ENCODE data around the gene OR52B2.
"Not testable (repeated sequence)": the region's sequence is repeated elsewhere in the genome, so short reads cannot be mapped to it uniquely, and the experiment has no call there.

Gene OR52B2

DNA sequence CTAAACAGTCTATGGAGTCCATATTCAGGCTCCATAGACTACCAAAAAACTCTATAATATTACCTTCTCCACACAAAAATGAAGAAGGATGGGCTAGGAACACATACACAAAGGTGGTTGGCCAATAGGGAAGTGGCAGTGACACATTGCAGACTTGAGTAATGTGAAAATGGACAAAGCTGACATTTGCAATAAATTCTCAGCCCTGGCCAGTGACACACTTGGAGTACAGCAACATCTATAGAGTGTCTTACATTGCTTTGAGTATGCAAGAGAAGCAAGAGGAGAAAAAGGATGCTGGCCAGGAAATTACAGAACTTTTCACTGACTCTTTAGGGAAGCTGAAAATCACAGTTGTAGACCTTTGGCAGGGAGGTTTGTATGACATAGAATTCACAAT is 21.6 kb upstream of the OR52B2 start:
- ChIA-PET POLR2A (no interaction called here), CTCF (interaction anchor here (0.9 to 1.3 kb wide), 2 partner anchors 9 to 15 kb away, joined by 3 read pairs; no protein-coding TSS in a partner anchor)
- no peak for DNase-seq (ENCODE audit: extremely low spot score)
- TF ChIP-seq, protein P1, sequence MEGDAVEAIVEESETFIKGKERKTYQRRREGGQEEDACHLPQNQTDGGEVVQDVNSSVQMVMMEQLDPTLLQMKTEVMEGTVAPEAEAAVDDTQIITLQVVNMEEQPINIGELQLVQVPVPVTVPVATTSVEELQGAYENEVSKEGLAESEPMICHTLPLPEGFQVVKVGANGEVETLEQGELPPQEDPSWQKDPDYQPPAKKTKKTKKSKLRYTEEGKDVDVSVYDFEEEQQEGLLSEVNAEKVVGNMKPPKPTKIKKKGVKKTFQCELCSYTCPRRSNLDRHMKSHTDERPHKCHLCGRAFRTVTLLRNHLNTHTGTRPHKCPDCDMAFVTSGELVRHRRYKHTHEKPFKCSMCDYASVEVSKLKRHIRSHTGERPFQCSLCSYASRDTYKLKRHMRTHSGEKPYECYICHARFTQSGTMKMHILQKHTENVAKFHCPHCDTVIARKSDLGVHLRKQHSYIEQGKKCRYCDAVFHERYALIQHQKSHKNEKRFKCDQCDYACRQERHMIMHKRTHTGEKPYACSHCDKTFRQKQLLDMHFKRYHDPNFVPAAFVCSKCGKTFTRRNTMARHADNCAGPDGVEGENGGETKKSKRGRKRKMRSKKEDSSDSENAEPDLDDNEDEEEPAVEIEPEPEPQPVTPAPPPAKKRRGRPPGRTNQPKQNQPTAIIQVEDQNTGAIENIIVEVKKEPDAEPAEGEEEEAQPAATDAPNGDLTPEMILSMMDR (IDR thresholded peaks at IDR 0.05; ENCODE audit: control extremely low read depth, extremely low read depth, low read depth, missing control alignments): no peak

DNA sequence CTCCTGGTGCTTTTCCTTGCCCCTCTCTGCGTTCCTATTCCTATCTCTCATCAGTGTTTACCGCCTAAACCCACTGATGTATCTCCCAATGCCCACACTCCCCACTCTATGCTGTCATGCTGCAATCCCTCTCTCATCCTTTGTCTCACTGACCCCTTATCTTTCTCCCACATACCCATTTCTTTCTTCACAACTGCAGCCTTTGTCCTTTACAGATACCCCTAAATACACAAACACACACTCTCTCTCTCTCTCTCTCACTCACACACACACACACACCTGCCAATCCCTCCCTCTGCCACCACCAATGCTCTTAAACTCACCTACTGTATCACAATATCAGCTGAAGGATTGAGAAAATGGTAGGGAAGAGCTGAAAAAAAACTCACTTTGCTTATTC is 5.3 kb upstream of the OR52B2 start:
- POLR2A ChIA-PET: no interaction called here
- TF ChIP-seq, protein P1 (IDR thresholded peaks at IDR 0.05; ENCODE audit: control extremely low read depth, extremely low read depth, low read depth, missing control alignments): no peak
- CTCF ChIA-PET: interaction anchor here (1.0 to 1.5 kb wide), 2 partner anchors 11 to 76 kb away, joined by 3 read pairs; no protein-coding TSS in a partner anchor
- no peak for DNase-seq (ENCODE audit: extremely low spot score)

DNA sequence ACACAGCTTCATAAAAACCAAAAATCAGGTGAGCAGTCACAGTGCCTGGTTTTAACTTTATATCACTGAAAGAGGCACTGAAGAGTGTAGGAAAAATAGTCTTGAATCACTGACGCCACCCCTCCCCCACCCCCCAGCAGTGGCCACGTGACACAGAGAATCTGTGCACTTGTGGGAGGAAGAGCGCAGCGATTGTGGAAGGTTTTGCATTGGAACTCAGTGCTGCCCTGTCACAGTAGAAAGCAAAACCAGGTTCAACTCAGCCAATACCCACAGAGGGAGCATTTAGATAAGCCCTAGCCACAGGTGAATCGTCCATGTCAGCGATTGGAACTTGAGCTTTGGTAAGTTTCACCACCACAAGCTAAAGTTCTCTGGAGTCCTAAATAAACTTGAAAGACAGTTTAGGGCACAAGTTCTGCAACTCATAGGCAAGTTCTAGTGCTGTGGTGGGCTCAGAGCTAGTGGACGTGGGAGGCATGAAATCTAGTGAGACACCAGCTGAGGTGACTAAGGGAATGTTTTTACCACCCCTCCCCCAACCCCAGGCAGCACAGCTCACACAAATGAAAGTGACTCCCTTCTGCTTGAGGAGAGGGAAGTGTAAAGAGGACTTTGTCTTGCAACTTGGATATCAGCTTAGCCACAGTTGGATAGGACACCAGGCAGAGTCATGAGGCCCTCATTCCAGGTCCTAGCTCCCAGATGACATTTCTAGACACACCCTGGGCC is 13.3 kb downstream of the OR52B2 start:
- ChIA-PET POLR2A (no interaction called here), CTCF (interaction anchor here (1.1 to 2.0 kb wide), 3 partner anchors 9 to 58 kb away, joined by 3 to 7 read pairs (median 3); no protein-coding TSS in a partner anchor)
- DNase-seq (ENCODE audit: extremely low spot score): no peak
- TF ChIP-seq, protein P1 (IDR thresholded peaks at IDR 0.05; ENCODE audit: control extremely low read depth, extremely low read depth, low read depth, missing control alignments): no peak

DNA sequence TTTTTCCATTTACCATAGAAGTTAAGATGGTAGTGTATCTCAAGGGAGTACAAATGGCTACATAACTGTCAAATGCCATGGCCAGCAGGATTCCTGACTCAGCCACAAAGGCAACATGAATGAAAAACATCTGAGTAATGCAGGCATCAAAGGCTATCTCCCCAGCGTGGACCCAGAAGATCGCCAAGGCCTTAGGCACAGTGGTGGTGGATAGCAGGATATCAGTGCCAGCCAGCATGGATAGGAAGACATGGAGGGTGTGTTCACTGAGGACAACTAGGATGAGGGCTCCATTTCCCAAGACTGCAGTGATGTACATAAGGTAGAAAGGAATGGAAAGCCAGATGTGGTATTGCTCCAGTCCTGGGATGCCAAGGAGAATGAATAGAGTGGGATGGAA is 18.0 kb downstream of the OR52B2 start:
- POLR2A ChIA-PET: no interaction called here
- CTCF ChIA-PET: no interaction called here
- no peak for DNase-seq (ENCODE audit: extremely low spot score)
- TF ChIP-seq, protein P1 (IDR thresholded peaks at IDR 0.05; ENCODE audit: control extremely low read depth, extremely low read depth, low read depth, missing control alignments): no peak

DNA sequence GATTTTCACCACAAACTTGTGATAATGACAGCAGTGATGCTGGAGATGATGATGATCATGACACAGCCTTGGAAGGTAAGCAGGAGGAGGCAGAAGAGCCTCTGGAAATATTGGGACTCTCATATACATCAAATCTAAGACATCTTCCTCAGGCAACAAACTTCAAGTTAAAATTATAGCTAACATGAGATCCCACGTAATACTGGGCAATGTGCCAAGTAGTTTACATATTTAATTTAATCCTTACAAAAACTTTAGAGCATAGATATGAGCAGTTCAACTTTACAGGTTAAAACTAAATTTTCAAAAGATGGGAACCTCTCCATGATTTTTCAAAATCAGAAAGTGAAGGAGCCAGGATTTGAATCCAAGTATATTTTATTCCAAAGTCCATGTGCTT is 19.0 kb downstream of the OR52B2 start:
- CTCF ChIA-PET: interaction anchor here (1.3 kb wide), 1 partner anchor 23 kb away, joined by 3 read pairs; no protein-coding TSS in a partner anchor
- POLR2A ChIA-PET: no interaction called here

DNA sequence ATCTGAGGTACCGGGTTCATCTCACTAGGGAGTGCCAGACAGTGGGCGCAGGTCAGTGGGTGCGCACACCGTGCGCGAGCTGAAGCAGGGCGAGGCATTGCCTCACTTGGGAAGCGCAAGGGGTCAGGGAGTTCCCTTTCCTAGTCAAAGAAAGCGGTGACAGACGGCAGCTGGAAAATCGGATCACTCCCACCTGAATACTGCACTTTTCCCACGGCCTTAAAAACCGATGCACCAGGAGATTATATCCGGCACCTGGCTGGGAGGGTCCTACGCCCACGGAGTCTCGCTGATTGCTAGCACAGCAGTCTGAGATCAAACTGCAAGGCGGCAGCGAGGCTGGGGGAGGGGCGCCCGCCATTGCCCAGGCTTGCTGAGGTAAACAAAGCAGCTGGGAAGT is 26.4 kb downstream of the OR52B2 start:
- POLR2A ChIA-PET; DNase-seq (ENCODE audit: extremely low spot score); CTCF ChIA-PET: not testable (repeated sequence)

More for the DNA sequence above, 19.0 kb downstream of the OR52B2 start:
- DNase-seq (ENCODE audit: extremely low spot score): no peak
- TF ChIP-seq, protein P1 (IDR thresholded peaks at IDR 0.05; ENCODE audit: control extremely low read depth, extremely low read depth, low read depth, missing control alignments): no peak

DNA sequence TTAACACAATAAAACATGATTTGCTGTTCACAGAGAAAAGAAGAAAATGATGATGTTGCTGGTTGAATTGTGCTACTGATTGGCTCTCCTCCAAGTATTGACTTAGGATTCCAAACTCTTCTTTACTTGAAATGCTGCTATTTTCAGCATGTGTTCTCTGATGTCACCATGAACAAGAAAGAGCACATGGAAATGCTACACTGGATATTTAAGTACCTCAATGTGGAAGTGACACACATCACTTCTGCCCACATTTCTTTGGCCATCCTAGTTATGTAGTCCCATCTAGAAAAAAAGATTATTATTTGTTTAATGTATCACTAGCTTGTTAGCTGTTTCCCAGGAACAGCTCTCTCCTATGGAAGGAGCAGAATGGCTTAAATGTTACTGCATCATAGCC is 27.2 kb downstream of the OR52B2 start:
- TF ChIP-seq, protein P1 (IDR thresholded peaks at IDR 0.05; ENCODE audit: control extremely low read depth, extremely low read depth, low read depth, missing control alignments): no peak
- ChIA-PET CTCF (interaction anchor here (1.6 kb wide), 1 partner anchor 10 kb away, joined by 5 read pairs; no protein-coding TSS in a partner anchor), POLR2A (no interaction called here)
- no peak for DNase-seq (ENCODE audit: extremely low spot score)

DNA sequence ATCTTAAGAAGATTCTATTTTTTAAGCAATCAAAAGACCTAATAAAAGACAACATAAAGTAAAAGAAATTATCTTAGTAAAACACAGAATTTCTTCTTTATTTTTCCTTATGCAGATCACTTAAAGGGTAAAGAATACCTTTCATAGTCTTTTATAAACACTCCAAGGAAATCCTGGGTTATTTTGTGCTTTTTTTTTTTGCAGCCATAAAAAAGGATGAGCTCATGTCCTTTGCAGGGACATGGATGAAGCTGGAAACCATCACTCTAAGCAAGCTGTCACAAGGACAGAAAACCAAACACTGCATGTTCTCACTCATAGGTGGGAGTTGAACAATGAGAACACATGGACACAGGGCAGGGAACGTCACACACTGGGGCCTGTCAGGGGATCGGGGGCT is 34.2 kb downstream of the OR52B2 start:
- POLR2A ChIA-PET; CTCF ChIA-PET; DNase-seq (ENCODE audit: extremely low spot score): not testable (repeated sequence)
